ENCODE data around the gene PCAT7. TPM values are rescaled to one million over a fixed set of nuclear protein-coding genes. Genes with fewer than 3 reads are reported as not detected.
"Not testable (repeated sequence)": the region's sequence is repeated elsewhere in the genome, so short reads cannot be mapped to it uniquely, and the experiment has no call there.

PCAT7 gene
- polyA plus RNA-seq = not detected in 3 replicates
- not detected for polyA plus RNA-seq (2011; ENCODE audit: low read depth)
- polyA plus RNA-seq (2011; cell fraction: cytosol; rRNA removed) = not detected in 2 replicates
- not detected in 2 replicates for polyA plus RNA-seq (2011; cell fraction: nucleus; rRNA removed)
- not detected in 2 replicates for polyA plus RNA-seq (2012; ENCODE audit: low replicate concordance)
- polyA minus RNA-seq = not detected in 3 replicates
- polyA minus RNA-seq (2011; cell fraction: cytosol; rRNA and poly(A)+ RNA removed) = not detected
- not detected in 2 replicates for polyA minus RNA-seq (2011; cell fraction: nucleus; rRNA and poly(A)+ RNA removed)

DNA sequence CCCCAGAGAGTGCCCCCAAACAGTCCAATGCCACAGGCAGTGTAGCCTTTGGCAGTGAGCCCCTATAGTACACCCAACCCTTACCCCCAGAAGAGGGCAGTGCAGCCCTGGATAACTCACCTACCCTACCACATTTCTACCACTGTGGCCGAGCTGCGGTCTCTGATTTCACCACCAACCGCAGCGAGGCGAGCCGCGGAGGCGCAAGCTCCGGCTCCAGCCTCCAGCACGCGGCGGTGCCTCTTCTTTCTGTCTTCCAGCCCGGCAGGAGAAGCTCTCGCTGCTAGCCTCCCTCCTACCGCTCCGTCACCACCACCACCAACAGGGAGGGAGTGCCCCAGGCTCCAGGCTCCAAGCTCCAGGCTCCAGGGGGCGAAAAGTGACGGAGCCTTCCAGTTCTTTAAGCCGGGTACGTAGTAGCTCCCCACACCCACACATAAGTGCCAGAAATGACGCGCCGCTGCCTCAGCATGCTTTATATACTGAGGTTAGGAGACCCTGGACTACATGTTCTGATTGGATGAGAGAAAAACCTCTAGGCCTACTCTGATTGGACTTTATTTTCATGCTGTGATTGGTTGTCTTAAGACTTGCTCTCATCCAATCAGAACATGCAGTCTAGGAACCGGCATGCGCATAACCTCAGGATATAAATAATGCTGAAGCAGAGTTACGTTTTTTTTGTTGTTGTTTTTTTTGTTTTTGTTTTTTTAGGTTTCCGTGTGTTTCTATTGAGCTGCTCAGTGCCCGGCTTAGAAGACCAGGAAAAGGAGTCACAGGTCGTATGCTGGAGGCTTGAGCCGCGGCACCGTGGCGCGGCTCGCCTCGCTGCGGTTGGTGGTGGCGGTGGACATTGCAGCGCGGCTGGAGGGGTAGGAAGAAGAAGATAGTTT, at the start of gene PCAT7:
Gene PCAT7, plus strand, starts transcription at position 645 of the 893 bp plus-strand sequence.
- no peak within 1 kb of the TSS for H3K4me2 ChIP-seq (ENCODE audit: control insufficient read depth, extremely low read depth, insufficient read depth, low read depth, low read length)

DNA sequence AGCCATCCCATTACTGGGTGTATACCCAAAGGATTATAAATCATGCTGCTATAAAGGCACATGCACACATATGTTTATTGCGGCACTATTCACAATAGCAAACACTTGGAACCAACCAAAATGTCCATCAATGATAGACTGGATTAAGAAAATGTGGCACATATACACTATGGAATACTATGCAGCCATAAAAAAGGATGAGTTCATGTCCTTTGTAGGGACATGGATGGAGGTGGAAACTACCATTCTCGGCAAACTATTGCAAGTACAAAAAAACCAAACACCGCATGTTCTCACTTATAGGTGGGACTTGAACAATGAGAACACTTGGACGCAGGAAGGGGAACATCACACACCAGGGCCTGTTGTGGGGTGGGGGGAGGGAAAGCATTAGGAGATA, 48.5 kb upstream of the PCAT7 start:
- DNase-seq (ENCODE audit: low read depth, low spot score); H3K4me1 ChIP-seq (ENCODE audit: control insufficient read depth, extremely low read depth, insufficient read depth, low read length); H3K9me1 ChIP-seq (ENCODE audit: control insufficient read depth, extremely low read depth, insufficient read depth, low read length); dilution Hi-C loops (cut with MboI; ENCODE audit: extremely low pct_ligation_motif_present, low sequenced_read_pairs); H3K79me2 ChIP-seq (ENCODE audit: control insufficient read depth, insufficient read depth, low read length); H3K9me3 ChIP-seq (ENCODE audit: control insufficient read depth, low read depth, low read length); H3K4me3 ChIP-seq (ENCODE audit: control insufficient read depth in 2 of 3, extremely low read depth in 1 of 3, insufficient read depth in 2 of 3, low read depth in 1 of 3, low read length in 3 of 3); FAIRE-seq; H3K27ac ChIP-seq (ENCODE audit: control insufficient read depth, insufficient read depth, low read length); H3K36me3 ChIP-seq (ENCODE audit: control insufficient read depth in 2 of 2, extremely low read depth in 1 of 2, insufficient read depth in 2 of 2, low read length in 2 of 2); H4K20me1 ChIP-seq (ENCODE audit: control insufficient read depth, extremely low read depth, insufficient read depth, low read length); H2AFZ ChIP-seq (ENCODE audit: control insufficient read depth, low read length); H3K4me2 ChIP-seq (ENCODE audit: control insufficient read depth, extremely low read depth, insufficient read depth, low read depth, low read length); H3K27me3 ChIP-seq (ENCODE audit: control insufficient read depth, extremely low read depth, insufficient read depth, low read length); H3K9ac ChIP-seq (ENCODE audit: control insufficient read depth, extremely low read depth, insufficient read depth, low read length): not testable (repeated sequence)

More for the DNA sequence above, at the start of gene PCAT7:
- FAIRE-seq = no peak
- no peaks in the 10 kb centered on the region for H3K4me1 ChIP-seq (ENCODE audit: control insufficient read depth, extremely low read depth, insufficient read depth, low read length)
- H3K9ac ChIP-seq (ENCODE audit: control insufficient read depth, extremely low read depth, insufficient read depth, low read length) = peak within 1 kb of the TSS; percentile 22
- no peak for DNase-seq (ENCODE audit: low read depth, low spot score)
- dilution Hi-C loops (cut with MboI; ENCODE audit: extremely low pct_ligation_motif_present, low sequenced_read_pairs) = no loop called here
- no peaks in the 10 kb centered on the region for H3K9me3 ChIP-seq (ENCODE audit: control insufficient read depth, low read depth, low read length)
- no peak within 1 kb of the TSS for H2AFZ ChIP-seq (ENCODE audit: control insufficient read depth, low read length)
- H3K36me3 ChIP-seq (ENCODE audit: control insufficient read depth in 2 of 2, extremely low read depth in 1 of 2, insufficient read depth in 2 of 2, low read length in 2 of 2) = no peaks in the 10 kb centered on the region
- no peaks in the 10 kb centered on the region for H3K9me1 ChIP-seq (ENCODE audit: control insufficient read depth, extremely low read depth, insufficient read depth, low read length)
- no peaks in the 10 kb centered on the region for H3K79me2 ChIP-seq (ENCODE audit: control insufficient read depth, insufficient read depth, low read length)
- no peaks in the 10 kb centered on the region for H3K27me3 ChIP-seq (ENCODE audit: control insufficient read depth, extremely low read depth, insufficient read depth, low read length)
- TF ChIP-seq, protein P1, sequence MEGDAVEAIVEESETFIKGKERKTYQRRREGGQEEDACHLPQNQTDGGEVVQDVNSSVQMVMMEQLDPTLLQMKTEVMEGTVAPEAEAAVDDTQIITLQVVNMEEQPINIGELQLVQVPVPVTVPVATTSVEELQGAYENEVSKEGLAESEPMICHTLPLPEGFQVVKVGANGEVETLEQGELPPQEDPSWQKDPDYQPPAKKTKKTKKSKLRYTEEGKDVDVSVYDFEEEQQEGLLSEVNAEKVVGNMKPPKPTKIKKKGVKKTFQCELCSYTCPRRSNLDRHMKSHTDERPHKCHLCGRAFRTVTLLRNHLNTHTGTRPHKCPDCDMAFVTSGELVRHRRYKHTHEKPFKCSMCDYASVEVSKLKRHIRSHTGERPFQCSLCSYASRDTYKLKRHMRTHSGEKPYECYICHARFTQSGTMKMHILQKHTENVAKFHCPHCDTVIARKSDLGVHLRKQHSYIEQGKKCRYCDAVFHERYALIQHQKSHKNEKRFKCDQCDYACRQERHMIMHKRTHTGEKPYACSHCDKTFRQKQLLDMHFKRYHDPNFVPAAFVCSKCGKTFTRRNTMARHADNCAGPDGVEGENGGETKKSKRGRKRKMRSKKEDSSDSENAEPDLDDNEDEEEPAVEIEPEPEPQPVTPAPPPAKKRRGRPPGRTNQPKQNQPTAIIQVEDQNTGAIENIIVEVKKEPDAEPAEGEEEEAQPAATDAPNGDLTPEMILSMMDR (optimal IDR thresholded peaks at IDR 0.05 in 1 of 3, IDR thresholded peaks at IDR 0.05 in 1 of 3, conservative IDR thresholded peaks at IDR 0.05 in 1 of 3; ENCODE audit: extremely low read depth in 1 of 3, insufficient read depth in 2 of 3, low read length in 3 of 3) = peak; percentile 39 to 77 (median 62)
- no peak for TF ChIP-seq EZH2 (IDR thresholded peaks at IDR 0.05; ENCODE audit: low read length)
- H3K4me3 ChIP-seq (ENCODE audit: control insufficient read depth in 2 of 3, extremely low read depth in 1 of 3, insufficient read depth in 2 of 3, low read depth in 1 of 3, low read length in 3 of 3) = peak within 1 kb of the TSS in 1 of 3 experiments; percentile 12
- no peaks in the 10 kb centered on the region for H4K20me1 ChIP-seq (ENCODE audit: control insufficient read depth, extremely low read depth, insufficient read depth, low read length)
- H3K27ac ChIP-seq (ENCODE audit: control insufficient read depth, insufficient read depth, low read length) = no peak within 1 kb of the TSS

Measured in keratinocyte (primary cell).